Duodenal mucosa (tissue), 2 donors: ENCODE results near the gene PROX1.

Source experiments
- H3K27ac ChIP-seq: one replicate; pipeline ENCODE4 v1.7.0; 2013; ENCODE audit warnings: low read depth, low read length
- H3K27me3 ChIP-seq, 2 donors: one replicate each; pipeline ENCODE4 v1.7.0; 2013; ENCODE audit warnings: low read length in 2 of 2, control low read depth in 1 of 2; ENCODE audit not compliant: insufficient read depth in 2 of 2, control insufficient read depth in 1 of 2
- H3K36me3 ChIP-seq, 2 donors: one replicate each; pipeline ENCODE4 v1.7.0; 2013; ENCODE audit warnings: low read length in 2 of 2, control low read depth in 1 of 2; ENCODE audit not compliant: insufficient read depth in 2 of 2, control insufficient read depth in 1 of 2
- H3K4me1 ChIP-seq, 2 donors: one replicate each; pipeline ENCODE4 v1.7.0; 2013; ENCODE audit warnings: low read length in 2 of 2, control low read depth in 1 of 2; ENCODE audit not compliant: insufficient read depth in 2 of 2, control insufficient read depth in 1 of 2
- H3K4me3 ChIP-seq, 2 donors: one replicate each; pipeline ENCODE4 v1.7.0; 2013; ENCODE audit warnings: low read length in 2 of 2, low read depth in 1 of 2
- H3K9ac ChIP-seq, 2 donors: one replicate each; pipeline ENCODE4 v1.7.0; 2013; ENCODE audit warnings: low read length in 2 of 2, low read depth in 1 of 2
- H3K9me3 ChIP-seq, 2 donors: one replicate each; pipeline ENCODE4 v1.7.0; 2013; ENCODE audit warnings: low read length in 2 of 2, control low read depth in 1 of 2; ENCODE audit not compliant: control insufficient read depth in 1 of 2

Gene PROX1

GRCh38 chr1:213979751-213980586 is 7.8 kb upstream of the PROX1 start:
- Histone ChIP-seq H3K4me1 (peaks cover 0 to 13% of the 10 kb centered on the region in 2 donors), H3K4me3 (no peak overlapping the region), H3K36me3 (no peaks in the 10 kb centered on the region), H3K27ac (no peak overlapping the region), H3K9me3 (no peaks in the 10 kb centered on the region), H3K9ac (no peak overlapping the region), H3K27me3 (peaks cover 55 to 66% of the 10 kb centered on the region in 2 donors)

GRCh38 chr1:213980906-213981305 is 6.9 kb upstream of the PROX1 start:
- H3K27ac ChIP-seq: no peak overlapping the region
- H3K9ac ChIP-seq: no peak overlapping the region
- H3K36me3 ChIP-seq: no peaks in the 10 kb centered on the region
- H3K9me3 ChIP-seq: no peaks in the 10 kb centered on the region
- H3K4me3 ChIP-seq: no peak overlapping the region
- peaks cover 64 to 72% of the 10 kb centered on the region in 2 donors for H3K27me3 ChIP-seq
- peaks cover 6 to 13% of the 10 kb centered on the region in 2 donors for H3K4me1 ChIP-seq

- peaks cover 72 to 81% of the 10 kb centered on the region in 2 donors for H3K27me3 ChIP-seq
- H3K27ac ChIP-seq: no peak overlapping the region
- no peak overlapping the region for H3K9ac ChIP-seq
Observed at GRCh38 chr1:213982289-213982671, 5.5 kb upstream of the PROX1 start.

GRCh38 chr1:213982672-213983492 is 4.9 kb upstream of the PROX1 start:
- H3K27ac ChIP-seq: no peak overlapping the region
- H3K4me1 ChIP-seq: peaks cover 3 to 14% of the 10 kb centered on the region in 2 donors
- H3K27me3 ChIP-seq: peaks cover 72 to 76% of the 10 kb centered on the region in 2 donors
- peak overlapping the region; percentile 25 to 50 for H3K4me3 ChIP-seq
- H3K9ac ChIP-seq: no peak overlapping the region
- H3K36me3 ChIP-seq: no peaks in the 10 kb centered on the region
- H3K9me3 ChIP-seq: no peaks in the 10 kb centered on the region

More at GRCh38 chr1:213982289-213982671, 5.5 kb upstream of the PROX1 start:
- no peaks in the 10 kb centered on the region for H3K36me3 ChIP-seq
- peaks cover 9 to 14% of the 10 kb centered on the region in 2 donors for H3K4me1 ChIP-seq
- H3K4me3 ChIP-seq: no peak overlapping the region
- no peaks in the 10 kb centered on the region for H3K9me3 ChIP-seq

GRCh38 chr1:213983493-213984386 is 4.0 kb upstream of the PROX1 start:
- Histone ChIP-seq H3K9ac (no peak overlapping the region), H3K27me3 (peaks cover 72 to 76% of the 10 kb centered on the region in 2 donors), H3K4me1 (peaks cover 7 to 14% of the 10 kb centered on the region in 2 donors), H3K4me3 (peak overlapping the region; percentile 25 to 50), H3K36me3 (no peaks in the 10 kb centered on the region), H3K27ac (no peak overlapping the region), H3K9me3 (no peaks in the 10 kb centered on the region)

- Histone ChIP-seq H3K9me3 (no peaks in the 10 kb centered on the region), H3K36me3 (no peaks in the 10 kb centered on the region), H3K27ac (no peak overlapping the region), H3K4me3 (peak overlapping the region in 1 of 2 donors; percentile 32), H3K4me1 (peaks cover 12 to 20% of the 10 kb centered on the region in 2 donors), H3K9ac (no peak overlapping the region), H3K27me3 (peaks cover 69 to 78% of the 10 kb centered on the region in 2 donors)
Observed at GRCh38 chr1:213984387-213985208, 3.2 kb upstream of the PROX1 start.

- Histone ChIP-seq H3K9ac (no peak overlapping the region), H3K27me3 (peaks cover 65 to 76% of the 10 kb centered on the region in 2 donors), H3K4me3 (peak overlapping the region in 1 of 2 donors; percentile 32)
Observed at GRCh38 chr1:213985209-213986019, 2.4 kb upstream of the PROX1 start.

GRCh38 chr1:213986020-213986924 is 1.5 kb upstream of the PROX1 start:
- Histone ChIP-seq H3K4me1 (peaks cover 14 to 22% of the 10 kb centered on the region in 2 donors), H3K27me3 (peaks cover 58 to 72% of the 10 kb centered on the region in 2 donors), H3K4me3 (peak overlapping the region in 1 of 2 donors; percentile 34)

More at GRCh38 chr1:213985209-213986019, 2.4 kb upstream of the PROX1 start:
- H3K9me3 ChIP-seq: no peaks in the 10 kb centered on the region
- no peaks in the 10 kb centered on the region for H3K36me3 ChIP-seq
- H3K27ac ChIP-seq: no peak overlapping the region
- peaks cover 14 to 22% of the 10 kb centered on the region in 2 donors for H3K4me1 ChIP-seq

More at GRCh38 chr1:213986020-213986924, 1.5 kb upstream of the PROX1 start:
- no peak overlapping the region for H3K27ac ChIP-seq
- no peaks in the 10 kb centered on the region for H3K9me3 ChIP-seq
- no peaks in the 10 kb centered on the region for H3K36me3 ChIP-seq
- no peak overlapping the region for H3K9ac ChIP-seq
